SH-SY5Y (cell line): Measurements from ENCODE around the gene L1TD1.

ENCODE experiments used
- GATA2 ChIP-seq: IDR thresholded peaks from 2 replicates; pipeline ENCODE4 v1.6.1; 2011; ENCODE audit warnings: mild to moderate bottlenecking, low read depth, low read length
- GATA3 ChIP-seq: IDR thresholded peaks from 2 replicates; pipeline ENCODE4 v1.6.1; 2011; ENCODE audit warnings: low read depth, mild to moderate bottlenecking, low read length, moderate library complexity

The L1TD1 gene

DNA sequence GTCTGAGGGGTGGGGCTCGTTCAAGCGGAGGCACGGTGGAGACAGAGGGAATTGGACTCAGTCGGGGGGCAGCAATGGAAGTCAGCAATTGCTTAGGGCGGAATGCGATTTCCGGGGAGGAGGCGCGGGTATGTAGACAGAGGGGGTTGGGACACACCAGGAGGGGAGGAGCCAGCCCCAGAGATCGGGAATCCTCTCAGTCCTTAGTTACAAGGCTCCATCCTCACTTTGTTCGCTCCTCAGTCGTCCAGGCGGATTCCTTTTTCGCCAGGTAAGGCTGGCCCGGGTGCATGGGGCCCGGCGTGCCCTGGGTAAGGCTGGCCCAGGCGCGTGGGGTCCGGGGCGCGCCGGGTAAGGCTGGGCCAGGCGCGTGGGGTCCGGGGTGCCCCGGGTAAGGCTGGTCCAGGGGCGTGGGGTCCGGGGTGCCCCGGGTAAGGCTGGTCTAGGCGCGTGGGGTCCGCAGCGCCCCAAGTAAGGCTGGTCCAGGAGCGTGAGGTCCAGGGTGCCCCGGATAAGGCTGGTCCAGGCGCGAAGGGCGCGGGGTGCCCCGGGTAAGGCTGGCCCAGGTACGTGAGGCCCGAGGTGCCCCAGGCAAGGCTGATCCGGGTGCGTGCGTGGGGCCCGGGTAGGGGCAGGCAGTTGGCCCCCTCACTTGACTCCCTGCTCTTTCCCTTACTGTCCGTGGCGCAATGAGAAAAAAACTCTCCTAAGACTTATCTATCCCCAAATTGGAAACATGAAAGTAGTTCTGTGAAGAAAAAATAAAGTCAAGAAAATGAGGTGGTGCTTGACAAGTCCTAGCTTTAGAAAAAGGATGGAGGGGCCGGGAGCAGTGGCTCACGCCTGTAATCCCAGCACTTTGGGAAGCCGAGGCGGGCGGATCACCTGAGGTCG lies at the start of gene L1TD1:
Gene L1TD1 (plus strand): TSS at position 199 of the 894 bp plus-strand sequence. CDS start 11,780 bp downstream, outside the sequence.
- no peak for TF ChIP-seq GATA2
- no peak for TF ChIP-seq GATA3

GRCh38 chr1:62159940-62160348 lies 34.7 kb upstream of the L1TD1 start:
- TF ChIP-seq GATA2 (no peak), GATA3 (no peak)

GRCh38 chr1:62161711-62162110 lies 32.9 kb upstream of the L1TD1 start:
- TF ChIP-seq GATA2: no peak

- TF ChIP-seq GATA3 (no peak), GATA2 (peak; percentile 59; the same call in 1 of the 2 replicates)
These were observed 19.0 kb upstream of the L1TD1 start for GRCh38 chr1:62175568-62176179.

DNA sequence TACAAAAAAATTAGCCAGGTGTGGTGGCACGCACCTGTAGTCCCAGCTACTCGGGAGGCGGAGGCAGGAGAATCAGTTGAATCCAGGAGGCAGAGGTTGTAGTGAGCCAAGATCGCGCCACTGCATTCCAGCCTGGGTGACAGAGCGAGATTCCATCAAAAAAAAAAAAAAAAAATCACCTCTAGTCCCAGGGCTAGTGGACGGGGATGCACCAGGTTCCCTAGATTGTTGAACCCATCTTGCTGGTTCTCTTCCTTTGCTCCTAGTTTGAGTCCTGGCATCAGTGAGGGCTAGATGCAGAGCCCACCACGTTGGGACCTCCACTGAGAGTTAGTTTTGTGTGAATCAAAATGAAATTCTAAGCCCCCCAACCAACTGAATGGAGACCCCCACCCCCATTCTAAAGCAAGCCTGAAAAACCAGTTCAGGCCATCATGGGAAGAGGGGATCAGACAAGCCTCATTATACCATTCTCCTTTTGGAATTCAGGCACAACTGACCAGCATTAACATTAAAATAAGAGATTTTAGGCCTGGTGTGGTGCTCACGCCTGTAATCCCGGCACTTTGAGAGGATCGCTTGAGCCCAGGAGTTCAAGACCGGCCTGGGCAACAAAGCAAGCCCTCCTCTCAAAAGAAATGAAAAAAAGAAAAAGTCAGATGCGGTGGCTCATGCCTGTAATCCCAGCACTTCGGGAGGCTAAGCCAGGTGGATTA lies 17.9 kb upstream of the L1TD1 start:
- TF ChIP-seq GATA2: no peak
- TF ChIP-seq GATA3: no peak

DNA sequence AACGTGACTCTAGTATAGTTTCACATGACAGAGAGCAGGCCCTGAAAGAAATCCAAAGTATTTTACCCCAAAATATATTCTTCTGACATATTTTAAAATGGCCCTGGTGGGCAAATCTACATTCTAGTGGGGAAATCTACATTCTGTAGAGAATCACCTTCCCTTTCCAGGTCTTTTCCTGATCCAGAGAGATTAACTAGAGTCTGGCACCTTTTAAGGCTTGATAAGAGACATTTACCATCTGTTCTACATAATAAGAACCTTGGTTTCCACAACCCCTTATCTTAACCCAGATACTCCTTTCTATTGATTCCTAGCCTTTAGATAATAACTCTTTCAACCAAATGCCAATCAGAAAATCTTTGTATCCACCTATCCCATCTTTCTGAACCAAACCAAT lies 17.0 kb upstream of the L1TD1 start:
- TF ChIP-seq GATA3 (no peak), GATA2 (no peak)

DNA sequence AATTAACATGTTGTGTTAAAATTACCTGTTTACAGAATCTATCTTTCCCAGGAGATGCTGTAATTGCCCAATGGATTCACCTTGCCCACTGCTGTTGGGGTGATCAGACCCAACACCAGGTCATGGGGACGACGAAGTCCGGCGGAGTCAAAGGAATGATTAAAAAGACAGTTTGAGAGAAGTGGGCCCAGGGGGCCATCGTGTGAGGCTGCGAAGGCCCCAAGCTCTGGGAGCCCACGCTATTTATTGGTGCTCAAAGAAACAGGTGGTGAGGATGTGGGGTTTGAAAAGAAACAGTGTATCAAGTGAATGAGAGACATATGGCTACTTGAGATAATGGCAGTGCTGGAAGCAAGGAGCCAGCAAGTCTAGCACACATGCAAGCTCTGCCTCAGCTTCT lies 16.3 kb upstream of the L1TD1 start:
- TF ChIP-seq GATA2: no peak
- TF ChIP-seq GATA3: no peak

- TF ChIP-seq GATA2 (peak; percentile 55; the same call in 1 of the 2 replicates), GATA3 (peak; percentile 51)
These were observed 14.6 kb upstream of the L1TD1 start for GRCh38 chr1:62180054-62180453.

DNA sequence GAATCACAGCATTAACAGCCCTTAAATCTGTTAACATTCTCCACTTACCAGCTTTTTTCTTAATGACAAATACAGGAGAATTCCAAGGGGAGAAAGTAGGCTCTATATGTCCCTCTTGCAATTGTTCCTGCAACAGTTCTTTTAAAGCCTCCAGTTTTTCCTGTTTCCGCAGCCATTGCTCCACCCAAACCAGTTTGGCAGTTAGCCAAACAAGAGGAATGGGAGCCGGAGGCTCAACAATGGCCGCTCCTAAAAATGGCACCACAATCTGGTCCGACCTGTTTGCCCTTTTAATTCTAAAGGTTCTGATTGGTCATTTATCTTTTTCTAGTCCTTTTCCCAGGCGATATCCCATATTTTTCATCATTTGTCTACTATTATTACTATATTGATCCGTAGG lies 14.0 kb upstream of the L1TD1 start:
- TF ChIP-seq GATA3 (no peak), GATA2 (no peak)

GRCh38 chr1:62181532-62181931 lies 13.1 kb upstream of the L1TD1 start:
- no peak for TF ChIP-seq GATA3
- TF ChIP-seq GATA2: no peak

GRCh38 chr1:62184336-62184735 lies 10.3 kb upstream of the L1TD1 start:
- TF ChIP-seq GATA3 (no peak), GATA2 (no peak)

- TF ChIP-seq GATA2: no peak
- no peak for TF ChIP-seq GATA3
These were observed 9.0 kb upstream of the L1TD1 start for GRCh38 chr1:62185677-62186076.

DNA sequence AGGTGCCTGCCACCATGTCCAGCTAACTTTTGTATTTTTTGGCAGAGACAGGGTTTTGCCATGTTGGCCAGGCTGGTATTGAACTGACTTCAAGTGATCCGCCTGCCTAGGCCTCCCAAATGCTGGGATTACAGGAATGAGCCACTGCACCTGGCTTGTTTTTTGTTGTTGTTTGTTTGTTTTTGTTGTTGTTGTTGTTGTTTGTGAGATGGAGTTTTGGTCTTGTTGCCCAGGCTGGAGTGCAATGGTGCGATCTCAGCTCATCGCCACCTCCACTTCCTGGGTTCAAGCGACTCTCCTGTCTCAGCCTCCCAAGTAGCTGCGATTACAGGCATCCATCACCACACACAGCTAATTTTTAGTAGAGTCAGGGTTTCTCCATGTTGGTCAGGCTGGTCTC lies 7.1 kb upstream of the L1TD1 start:
- TF ChIP-seq GATA3: no peak
- no peak for TF ChIP-seq GATA2

DNA sequence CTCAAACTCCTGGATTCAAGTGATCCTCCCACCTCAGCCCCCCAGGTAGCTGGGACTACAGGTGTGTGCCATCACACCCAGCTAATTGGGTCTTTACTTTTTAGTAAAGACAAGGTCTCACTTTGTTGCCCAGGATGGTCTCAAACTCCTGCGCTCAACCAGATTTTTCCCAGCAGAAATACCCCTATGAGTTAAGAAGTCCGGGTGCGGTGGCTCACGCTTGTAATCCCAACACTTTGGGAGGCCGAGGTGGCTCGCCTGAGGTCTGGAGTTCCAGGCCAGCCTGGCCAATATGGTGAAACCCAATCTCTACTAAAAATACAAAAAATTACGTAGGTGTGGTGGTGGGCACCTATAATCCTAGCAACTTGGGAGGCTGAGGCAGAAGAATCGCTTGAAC lies 6.5 kb upstream of the L1TD1 start:
- TF ChIP-seq GATA3: no peak
- TF ChIP-seq GATA2: no peak

DNA sequence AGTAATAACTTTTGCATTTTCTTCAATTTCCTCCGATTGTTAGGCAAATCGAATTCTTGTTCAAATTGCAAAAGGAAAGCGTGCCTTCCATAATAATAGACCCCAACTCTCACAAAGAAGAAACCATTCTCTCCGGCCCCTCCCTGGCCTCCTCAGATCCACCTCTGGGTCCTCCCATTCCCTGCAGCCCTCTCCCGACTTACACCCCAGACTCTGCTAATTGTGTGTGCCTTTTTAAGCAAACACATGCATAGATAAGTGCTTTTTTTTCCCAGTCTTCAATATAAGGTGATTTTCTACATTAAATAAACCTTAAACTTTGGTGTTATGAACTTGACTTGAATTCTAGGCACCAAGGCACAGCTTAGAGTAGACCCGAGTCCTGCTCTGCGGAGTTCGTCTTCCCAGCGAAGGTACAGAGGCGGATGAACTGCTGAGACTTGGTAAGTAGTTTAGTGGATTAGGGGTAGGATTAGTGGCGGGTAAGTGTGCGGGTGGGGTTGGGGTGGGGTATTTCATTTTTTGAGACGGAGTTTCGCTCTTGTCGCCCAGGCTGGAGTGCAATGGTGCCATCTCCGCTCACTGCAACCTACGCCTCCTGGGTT lies 1.5 kb downstream of the L1TD1 start:
- no peak for TF ChIP-seq GATA2
- no peak for TF ChIP-seq GATA3
